Dendritic cell treated with granulocyte-macrophage colony-stimulating factor and Interleukin-4, amounts not matched to agents 40 ng/mL and 50 ng/mL, for 4 days (primary cell): Measurements from ENCODE around the gene SIRPD.
"Not testable (repeated sequence)": the region's sequence is repeated elsewhere in the genome, so short reads cannot be mapped to it uniquely, and the experiment has no call there.

ENCODE experiments used
- H3K27ac Mint-ChIP-seq: one replicate; pipeline ENCODE4 v1.8.0; 2022; ENCODE audit warnings: mild to moderate bottlenecking, mixed read lengths
- H3K27me3 Mint-ChIP-seq: one replicate; pipeline ENCODE4 v1.8.0; 2022; ENCODE audit warnings: mild to moderate bottlenecking, mixed read lengths
- H3K36me3 Mint-ChIP-seq: one replicate; pipeline ENCODE4 v1.8.0; 2022; ENCODE audit warnings: low read depth, mixed read lengths
- H3K4me1 Mint-ChIP-seq: one replicate; pipeline ENCODE4 v1.8.0; 2022; ENCODE audit warnings: low read depth, mixed read lengths
- H3K4me3 Mint-ChIP-seq: one replicate; pipeline ENCODE4 v1.8.0; 2022; ENCODE audit warnings: mild to moderate bottlenecking, moderate library complexity, mixed read lengths
- H3K9me3 Mint-ChIP-seq: one replicate; pipeline ENCODE4 v1.8.0; 2022; ENCODE audit warnings: mixed read lengths
- intact Hi-C: fragments of 100-400 bp; cut with micrococcal nuclease; formaldehyde crosslinking; loops from one replicate; pipeline ENCODE4 v1.15.0; 2022

SIRPD gene

GRCh38 chr20:1557605-1558004 is at the start of gene SIRPD:
Gene SIRPD, minus strand, starts transcription at chr20:1557705. Its CDS starts 52 bp downstream, at chr20:1557653.
- Mint-ChIP-seq H3K4me1 (peaks cover 29% of the 10 kb centered on the region), H3K4me3 (no peak within 1 kb of the TSS), H3K9me3 (peaks cover 24% of the 10 kb centered on the region), H3K36me3 (peaks cover 70% of the 10 kb centered on the region), H3K27ac (peak within 1 kb of the TSS; percentile 40), H3K27me3 (no peaks in the 10 kb centered on the region)
- intact Hi-C loops, result no loop called here

GRCh38 chr20:1600736-1601135 is 43.2 kb upstream of the SIRPD start:
- H3K36me3 Mint-ChIP-seq, result peaks cover 6% of the 10 kb centered on the region
- intact Hi-C loops, result no loop called here
- no peaks in the 10 kb centered on the region for H3K27me3 Mint-ChIP-seq
- peak overlapping the region; percentile 38 for H3K27ac Mint-ChIP-seq
- H3K4me3 Mint-ChIP-seq, result no peak overlapping the region
- no peaks in the 10 kb centered on the region for H3K9me3 Mint-ChIP-seq
- H3K4me1 Mint-ChIP-seq, result peaks cover 44% of the 10 kb centered on the region

- H3K27ac Mint-ChIP-seq, result peak overlapping the region; percentile 76
- H3K4me3 Mint-ChIP-seq, result no peak overlapping the region
- H3K4me1 Mint-ChIP-seq, result peaks cover 45% of the 10 kb centered on the region
- intact Hi-C loops, result no loop called here
- no peaks in the 10 kb centered on the region for H3K36me3 Mint-ChIP-seq
- H3K27me3 Mint-ChIP-seq, result no peaks in the 10 kb centered on the region
- no peaks in the 10 kb centered on the region for H3K9me3 Mint-ChIP-seq
Observed at GRCh38 chr20:1595333-1595732, 37.8 kb upstream of the SIRPD start.

GRCh38 chr20:1588533-1589460 is 31.3 kb upstream of the SIRPD start:
- no peaks in the 10 kb centered on the region for H3K27me3 Mint-ChIP-seq
- H3K36me3 Mint-ChIP-seq, result peaks cover 7% of the 10 kb centered on the region
- H3K4me1 Mint-ChIP-seq, result peaks cover 45% of the 10 kb centered on the region
- intact Hi-C loops, result loop anchor here (10.0 kb wide), 2 partner anchors 116 to 146 kb away; no protein-coding TSS in a partner anchor
- H3K9me3 Mint-ChIP-seq, result no peaks in the 10 kb centered on the region
- peak overlapping the region; percentile 96 for H3K27ac Mint-ChIP-seq
- H3K4me3 Mint-ChIP-seq, result peak overlapping the region; percentile 67

- H3K27ac Mint-ChIP-seq, result peak overlapping the region; percentile 96
- H3K4me3 Mint-ChIP-seq, result peak overlapping the region; percentile 69
- intact Hi-C loops, result loop anchor here (10.0 kb wide), 2 partner anchors 117 to 147 kb away; no protein-coding TSS in a partner anchor
- H3K27me3 Mint-ChIP-seq, result no peaks in the 10 kb centered on the region
- H3K36me3 Mint-ChIP-seq, result peaks cover 15% of the 10 kb centered on the region
- H3K4me1 Mint-ChIP-seq, result peaks cover 52% of the 10 kb centered on the region
- no peaks in the 10 kb centered on the region for H3K9me3 Mint-ChIP-seq
Observed at GRCh38 chr20:1587781-1588532, 30.5 kb upstream of the SIRPD start.

- no peaks in the 10 kb centered on the region for H3K27me3 Mint-ChIP-seq
- H3K4me3 Mint-ChIP-seq, result no peak overlapping the region
- no peaks in the 10 kb centered on the region for H3K9me3 Mint-ChIP-seq
- peaks cover 63% of the 10 kb centered on the region for H3K36me3 Mint-ChIP-seq
- intact Hi-C loops, result loop anchor here (5.0 kb wide), 1 partner anchor 38 kb away; no protein-coding TSS in a partner anchor
- peaks cover 56% of the 10 kb centered on the region for H3K4me1 Mint-ChIP-seq
- H3K27ac Mint-ChIP-seq, result no peak overlapping the region
Observed at GRCh38 chr20:1579488-1579887, 22.0 kb upstream of the SIRPD start.

GRCh38 chr20:1577906-1578305 is 20.4 kb upstream of the SIRPD start:
- H3K4me3 Mint-ChIP-seq, result no peak overlapping the region
- H3K4me1 Mint-ChIP-seq, result peaks cover 45% of the 10 kb centered on the region
- no peaks in the 10 kb centered on the region for H3K9me3 Mint-ChIP-seq
- H3K27me3 Mint-ChIP-seq, result no peaks in the 10 kb centered on the region
- peaks cover 53% of the 10 kb centered on the region for H3K36me3 Mint-ChIP-seq
- intact Hi-C loops, result loop anchor here (5.0 kb wide), 1 partner anchor 39 kb away; no protein-coding TSS in a partner anchor
- H3K27ac Mint-ChIP-seq, result no peak overlapping the region

- not testable (repeated sequence) for H3K9me3 Mint-ChIP-seq, H3K27ac Mint-ChIP-seq, H3K27me3 Mint-ChIP-seq, H3K4me3 Mint-ChIP-seq
- intact Hi-C loops, result loop anchor here (5.0 kb wide), 1 partner anchor 40 kb away; no protein-coding TSS in a partner anchor
- H3K4me1 Mint-ChIP-seq, result peaks cover 44% of the 10 kb centered on the region
- H3K36me3 Mint-ChIP-seq, result peaks cover 51% of the 10 kb centered on the region
Observed at GRCh38 chr20:1577313-1577712, 19.8 kb upstream of the SIRPD start.

GRCh38 chr20:1576641-1577040 is 19.1 kb upstream of the SIRPD start:
- Mint-ChIP-seq H3K4me3 (no peak overlapping the region), H3K36me3 (peaks cover 57% of the 10 kb centered on the region), H3K27ac (no peak overlapping the region), H3K4me1 (peaks cover 44% of the 10 kb centered on the region), H3K9me3 (no peaks in the 10 kb centered on the region), H3K27me3 (no peaks in the 10 kb centered on the region)
- intact Hi-C loops, result loop anchor here (5.0 kb wide), 1 partner anchor 41 kb away; no protein-coding TSS in a partner anchor

- H3K4me1 Mint-ChIP-seq, result peaks cover 44% of the 10 kb centered on the region
- H3K27me3 Mint-ChIP-seq, H3K4me3 Mint-ChIP-seq, H3K9me3 Mint-ChIP-seq, H3K27ac Mint-ChIP-seq: not testable (repeated sequence)
- peaks cover 58% of the 10 kb centered on the region for H3K36me3 Mint-ChIP-seq
- intact Hi-C loops, result loop anchor here (5.0 kb wide), 1 partner anchor 41 kb away; no protein-coding TSS in a partner anchor
Observed at GRCh38 chr20:1576003-1576402, 18.5 kb upstream of the SIRPD start.

- H3K9me3 Mint-ChIP-seq, H3K4me3 Mint-ChIP-seq, intact Hi-C loops, H3K27me3 Mint-ChIP-seq: not testable (repeated sequence)
- Mint-ChIP-seq H3K27ac (peak overlapping the region; percentile 27), H3K4me1 (peaks cover 54% of the 10 kb centered on the region), H3K36me3 (peaks cover 51% of the 10 kb centered on the region)
Observed at GRCh38 chr20:1571583-1571982, 14.1 kb upstream of the SIRPD start.

- peaks cover 64% of the 10 kb centered on the region for H3K4me1 Mint-ChIP-seq
- intact Hi-C loops, result loop anchor here (5.0 kb wide), 1 partner anchor 42 kb away; no protein-coding TSS in a partner anchor
- H3K9me3 Mint-ChIP-seq, result peaks cover 14% of the 10 kb centered on the region
- H3K4me3 Mint-ChIP-seq, result no peak overlapping the region
- H3K27ac Mint-ChIP-seq, result peak overlapping the region; percentile 74
- H3K27me3 Mint-ChIP-seq, result no peaks in the 10 kb centered on the region
- peaks cover 69% of the 10 kb centered on the region for H3K36me3 Mint-ChIP-seq
Observed at GRCh38 chr20:1569415-1569881, 11.9 kb upstream of the SIRPD start.

- H3K4me1 Mint-ChIP-seq, result peaks cover 75% of the 10 kb centered on the region
- no peaks in the 10 kb centered on the region for H3K27me3 Mint-ChIP-seq
- no peak overlapping the region for H3K4me3 Mint-ChIP-seq
- H3K9me3 Mint-ChIP-seq, result peaks cover 27% of the 10 kb centered on the region
- peaks cover 82% of the 10 kb centered on the region for H3K36me3 Mint-ChIP-seq
- intact Hi-C loops, result loop anchor here (5.0 kb wide), 1 partner anchor 41 kb away; no protein-coding TSS in a partner anchor
- peak overlapping the region; percentile 61 for H3K27ac Mint-ChIP-seq
Observed at GRCh38 chr20:1568163-1568490, 10.6 kb upstream of the SIRPD start.
